ENCODE results near the gene HMGN1. TPM values are rescaled to one million over a fixed set of nuclear protein-coding genes. Genes with fewer than 3 reads are reported as not detected.

Gene HMGN1
- polyA plus RNA-seq, 1 of the 3 experiments (the other 2 are of a cell fraction) = 219 TPM

DNA sequence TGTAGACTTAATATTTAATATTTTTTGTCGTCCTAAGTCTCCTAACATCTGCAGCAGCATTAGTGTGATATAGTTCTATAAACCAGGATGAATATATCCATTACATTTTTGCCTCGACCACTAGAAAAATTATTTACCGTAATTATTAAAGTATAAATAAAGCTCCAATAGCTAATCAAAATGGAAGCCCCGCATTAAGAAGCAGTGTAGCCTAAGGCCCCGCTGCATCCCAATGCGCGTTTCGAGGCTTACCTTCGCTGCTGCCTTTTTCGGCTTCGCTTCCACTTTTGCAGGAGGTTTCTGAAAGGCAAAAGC is 891 bp downstream of the HMGN1 start:
- POLR2A ChIA-PET = interaction anchor here (0.6 to 2.9 kb wide), 7 partner anchors 9 to 164 kb away, joined by 3 to 24 read pairs (median 10); partner anchors contain the start of genes BRWD1 and PSMG1

DNA sequence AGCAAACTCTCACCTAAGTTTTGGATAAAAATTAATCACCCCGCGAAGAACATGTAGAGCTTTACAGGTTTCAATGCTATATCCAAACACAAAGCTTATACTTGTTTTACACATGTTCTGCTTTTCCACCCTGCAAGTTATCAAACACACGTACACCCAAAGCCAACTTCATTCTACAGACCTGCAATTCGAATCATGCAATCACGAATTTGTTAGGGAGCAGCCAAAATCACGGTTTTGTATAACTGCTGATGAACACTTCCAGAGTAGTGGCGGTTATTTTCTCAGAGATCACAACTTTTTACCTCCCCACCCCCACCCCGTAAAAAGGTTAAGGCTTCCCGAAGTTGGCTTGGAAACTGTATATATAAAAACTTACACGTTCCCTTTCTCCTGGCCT is 1.4 kb downstream of the HMGN1 start:
- Histone ChIP-seq H3K4me3 (ENCODE audit: low read depth in 2 of 2, low read length in 1 of 2) (peak overlapping the region; percentile 86 to 88), H3K4me1 (ENCODE audit: control insufficient read depth in 1 of 2, insufficient read depth in 2 of 2, low read depth in 1 of 2, low read length in 1 of 2) (peaks cover 15 to 23% of the 10 kb centered on the region in 2 experiments; a peak in 3 of 4 replicates), H3K9me3 (no peaks in the 10 kb centered on the region), H2AFZ (ENCODE audit: low read depth) (no peak overlapping the region), H3K27ac (ENCODE audit: low read depth in 2 of 2, low read length in 1 of 2) (peak overlapping the region; percentile 76 to 96; a peak in 2 of 4 replicates), H4K20me1 (ENCODE audit: insufficient read depth) (peaks cover 49% of the 10 kb centered on the region), H3K79me2 (ENCODE audit: insufficient read depth) (peaks cover 49% of the 10 kb centered on the region), H3K27me3 (ENCODE audit: insufficient read depth) (no peaks in the 10 kb centered on the region), H3K9ac (peak overlapping the region; percentile 80), H3K9me2 (no peaks in the 10 kb centered on the region), H3F3A (replicated peaks; ENCODE audit: insufficient read depth) (peaks cover 20% of the 10 kb centered on the region), H3K36me3 (replicated peaks in 1 of 2; ENCODE audit: control insufficient read depth in 1 of 2, insufficient read depth in 2 of 2, low read length in 1 of 2) (peaks cover 42 to 45% of the 10 kb centered on the region in 2 experiments), H3K4me2 (peak overlapping the region; percentile 74)
- WGBS (ENCODE audit: low lambda C conversion rate) = 2% methylated on average over 10 of the region's 10 CpGs
- TF ChIP-seq GATA2 (CRISPR knock-in tag; IDR thresholded peaks at IDR 0.05) (no peak), NRF1 (IDR thresholded peaks at IDR 0.05; ENCODE audit: low read depth, low read length) (no peak)
- DNase-seq = no peak
- ChIA-PET POLR2A (interaction anchor here (2.1 to 2.9 kb wide), 4 partner anchors 9 to 39 kb away, joined by 10 to 24 read pairs (median 16); partner anchors contain the start of gene BRWD1), CTCF (interaction anchor here (1.1 to 4.5 kb wide), 3 partner anchors 24 to 40 kb away, joined by 3 to 24 read pairs (median 6); partner anchors contain the start of gene BRWD1)

More for the DNA sequence above, 891 bp downstream of the HMGN1 start:
- H3K27ac ChIP-seq (ENCODE audit: low read depth in 2 of 2, low read length in 1 of 2) = peak overlapping the region; percentile 76 to 96
- peaks cover 15 to 23% of the 10 kb centered on the region in 2 experiments; a peak in 3 of 4 replicates for H3K4me1 ChIP-seq (ENCODE audit: control insufficient read depth in 1 of 2, insufficient read depth in 2 of 2, low read depth in 1 of 2, low read length in 1 of 2)
- H3K4me2 ChIP-seq = peak overlapping the region; percentile 74
- TF ChIP-seq MXI1 (IDR thresholded peaks at IDR 0.05; ENCODE audit: low read depth, low read length) (0 out of 2 replicates have a peak, but pooled peaks have one; percentile 20), YY1 (IDR thresholded peaks at IDR 0.05; ENCODE audit: low read depth) (peak; percentile 55; the same call in 1 of the 2 replicates), RXRA (IDR thresholded peaks at IDR 0.05; ENCODE audit: borderline replicate concordance, low read depth) (no peak)
- peaks cover 49% of the 10 kb centered on the region for H3K79me2 ChIP-seq (ENCODE audit: insufficient read depth)
- peak overlapping the region; percentile 86 to 88 for H3K4me3 ChIP-seq (ENCODE audit: low read depth in 2 of 2, low read length in 1 of 2)
- DNase-seq = no peak
- peak overlapping the region; percentile 80 for H3K9ac ChIP-seq
- H4K20me1 ChIP-seq (ENCODE audit: insufficient read depth) = peaks cover 49% of the 10 kb centered on the region
- CTCF ChIA-PET = interaction anchor here (1.0 to 4.5 kb wide), 5 partner anchors 10 to 54 kb away, joined by 3 to 24 read pairs (median 4); partner anchors contain the start of gene BRWD1
- no peaks in the 10 kb centered on the region for H3K27me3 ChIP-seq (ENCODE audit: insufficient read depth)
- H3K9me2 ChIP-seq = no peaks in the 10 kb centered on the region
- WGBS (ENCODE audit: low lambda C conversion rate) = 1% methylated on average over 11 of the region's 11 CpGs
- H2AFZ ChIP-seq (ENCODE audit: low read depth) = no peak overlapping the region
- H3K36me3 ChIP-seq (replicated peaks in 1 of 2; ENCODE audit: control insufficient read depth in 1 of 2, insufficient read depth in 2 of 2, low read length in 1 of 2) = peaks cover 41 to 44% of the 10 kb centered on the region in 2 experiments
- peaks cover 20% of the 10 kb centered on the region for H3F3A ChIP-seq (replicated peaks; ENCODE audit: insufficient read depth)
- H3K9me3 ChIP-seq = no peaks in the 10 kb centered on the region

DNA sequence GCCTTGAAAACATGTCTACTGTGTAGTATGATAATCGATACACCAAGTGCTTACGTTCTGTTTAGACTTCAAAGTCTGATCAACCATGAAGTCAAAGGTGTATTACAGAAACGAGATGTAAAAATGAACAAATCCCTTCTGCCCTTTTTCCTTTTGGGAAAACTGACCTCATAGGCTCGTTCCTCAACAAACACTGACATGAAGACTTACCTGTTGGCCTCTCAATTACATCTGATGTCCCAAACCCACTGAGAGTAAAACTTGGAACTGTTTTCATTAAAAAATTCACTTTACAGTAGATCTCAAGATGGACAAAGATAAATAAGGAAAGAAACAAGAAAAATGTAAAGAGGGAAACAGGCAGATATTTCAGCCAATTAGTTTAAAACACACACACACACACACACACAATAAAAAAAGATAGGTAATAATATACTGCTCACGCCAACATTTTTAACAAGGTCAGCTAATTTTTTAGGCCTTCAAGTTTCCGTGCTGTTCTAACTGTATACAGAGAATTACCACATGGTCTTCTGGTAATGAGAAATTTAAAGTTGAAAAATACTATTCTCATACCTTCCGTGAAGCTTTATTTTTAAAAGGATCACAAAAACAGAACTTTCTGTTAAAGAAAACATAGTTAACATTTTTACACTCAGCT is 2.1 kb downstream of the HMGN1 start:
- Histone ChIP-seq H3F3A (replicated peaks; ENCODE audit: insufficient read depth) (peaks cover 25% of the 10 kb centered on the region), H3K27ac (ENCODE audit: low read depth in 2 of 2, low read length in 1 of 2) (no peak overlapping the region), H3K36me3 (replicated peaks in 1 of 2; ENCODE audit: control insufficient read depth in 1 of 2, insufficient read depth in 2 of 2, low read length in 1 of 2) (peaks cover 47 to 52% of the 10 kb centered on the region in 2 experiments), H2AFZ (ENCODE audit: low read depth) (no peak overlapping the region), H3K79me2 (ENCODE audit: insufficient read depth) (peaks cover 49% of the 10 kb centered on the region), H3K9ac (peak overlapping the region; percentile 80; the same call in 1 of the 2 replicates), H3K4me2 (peak overlapping the region; percentile 74), H3K27me3 (ENCODE audit: insufficient read depth) (no peaks in the 10 kb centered on the region), H3K9me3 (no peaks in the 10 kb centered on the region), H3K9me2 (no peaks in the 10 kb centered on the region), H3K4me3 (ENCODE audit: low read depth in 2 of 2, low read length in 1 of 2) (peak overlapping the region; percentile 86 to 88), H4K20me1 (ENCODE audit: insufficient read depth) (peaks cover 49% of the 10 kb centered on the region), H3K4me1 (ENCODE audit: control insufficient read depth in 1 of 2, insufficient read depth in 2 of 2, low read depth in 1 of 2, low read length in 1 of 2) (peaks cover 15 to 23% of the 10 kb centered on the region in 2 experiments; a peak in 3 of 4 replicates)
- 24% methylated on average over 7 of the region's 7 CpGs for WGBS (ENCODE audit: low lambda C conversion rate)
- ChIA-PET POLR2A (interaction anchor here (2.9 kb wide), 1 partner anchor 34 kb away, joined by 24 read pairs; the partner anchor contains the start of gene BRWD1), CTCF (interaction anchor here (4.5 kb wide), 1 partner anchor 33 kb away, joined by 24 read pairs; the partner anchor contains the start of gene BRWD1)
- no peak for DNase-seq
- no peak for TF ChIP-seq GABPA (IDR thresholded peaks at IDR 0.05; ENCODE audit: low read depth)
- TF ChIP-seq EP300 (IDR thresholded peaks at IDR 0.05; ENCODE audit: borderline replicate concordance in 1 of 2, low read depth in 1 of 2, low read length in 1 of 2) = no peak
- no peak for TF ChIP-seq RAD21 (IDR thresholded peaks at IDR 0.05; ENCODE audit: low read length)
- TF ChIP-seq ELF1 (IDR thresholded peaks at IDR 0.05) = no peak
- TF ChIP-seq EZH2phosphoT487 (IDR thresholded peaks at IDR 0.05; ENCODE audit: borderline replicate concordance, low read depth) = no peak
- TF ChIP-seq TAF1 (IDR thresholded peaks at IDR 0.05; ENCODE audit: borderline replicate concordance, low read depth, low read length) = no peak
- no peak for TF ChIP-seq YY1 (IDR thresholded peaks at IDR 0.05; ENCODE audit: low read depth)
- no peak for TF ChIP-seq RFX5 (IDR thresholded peaks at IDR 0.05; ENCODE audit: low read length)

Measured in SK-N-SH (cell line).